B cell (primary cell): ENCODE measurements around the gene ADGRV1.

Experiments used
- EZH2 ChIP-seq: IDR thresholded peaks from 2 replicates; pipeline ENCODE4 v1.6.1; 2012; ENCODE audit warnings: borderline replicate concordance, low read depth, mild to moderate bottlenecking, moderate library complexity, low read length; ENCODE audit not compliant: insufficient read depth, poor library complexity, severe bottlenecking
- TF ChIP-seq, protein P1 (sequence below): fragments of 200-600 bp; IDR thresholded peaks from one replicate; pipeline ENCODE4 v1.8.0; 2022; ENCODE audit warnings: antibody characterized with exemption, mild to moderate bottlenecking

DNA sequence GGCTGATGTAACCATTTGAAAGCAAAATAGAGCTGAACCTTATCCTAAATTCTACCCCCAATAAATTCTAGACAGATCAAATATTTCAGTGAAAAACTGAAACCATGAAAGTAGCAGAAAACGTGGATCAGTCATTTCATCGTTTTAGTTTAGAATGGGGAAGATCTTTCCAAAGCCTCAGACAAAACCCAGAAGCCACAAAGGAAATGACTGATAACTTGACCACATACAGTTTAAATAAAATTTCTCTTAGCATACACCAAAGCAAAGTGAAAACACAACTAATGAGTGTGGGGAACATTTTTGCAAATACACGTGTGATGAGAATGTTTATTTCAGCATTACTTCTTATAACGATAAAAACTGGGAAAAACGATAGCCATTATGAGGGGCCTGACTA is 284.8 kb downstream of the ADGRV1 start:
- TF ChIP-seq, protein P1, sequence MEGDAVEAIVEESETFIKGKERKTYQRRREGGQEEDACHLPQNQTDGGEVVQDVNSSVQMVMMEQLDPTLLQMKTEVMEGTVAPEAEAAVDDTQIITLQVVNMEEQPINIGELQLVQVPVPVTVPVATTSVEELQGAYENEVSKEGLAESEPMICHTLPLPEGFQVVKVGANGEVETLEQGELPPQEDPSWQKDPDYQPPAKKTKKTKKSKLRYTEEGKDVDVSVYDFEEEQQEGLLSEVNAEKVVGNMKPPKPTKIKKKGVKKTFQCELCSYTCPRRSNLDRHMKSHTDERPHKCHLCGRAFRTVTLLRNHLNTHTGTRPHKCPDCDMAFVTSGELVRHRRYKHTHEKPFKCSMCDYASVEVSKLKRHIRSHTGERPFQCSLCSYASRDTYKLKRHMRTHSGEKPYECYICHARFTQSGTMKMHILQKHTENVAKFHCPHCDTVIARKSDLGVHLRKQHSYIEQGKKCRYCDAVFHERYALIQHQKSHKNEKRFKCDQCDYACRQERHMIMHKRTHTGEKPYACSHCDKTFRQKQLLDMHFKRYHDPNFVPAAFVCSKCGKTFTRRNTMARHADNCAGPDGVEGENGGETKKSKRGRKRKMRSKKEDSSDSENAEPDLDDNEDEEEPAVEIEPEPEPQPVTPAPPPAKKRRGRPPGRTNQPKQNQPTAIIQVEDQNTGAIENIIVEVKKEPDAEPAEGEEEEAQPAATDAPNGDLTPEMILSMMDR = no peak
- no peak for TF ChIP-seq EZH2
